Kidney capillary endothelial cell (primary cell): ENCODE results near the gene ZNF541.
"Not testable (repeated sequence)": the region's sequence is repeated elsewhere in the genome, so short reads cannot be mapped to it uniquely, and the experiment has no call there.

Experiments
- DNase-seq: peaks from one replicate; pipeline ENCODE4 v3.0.0-alpha.2; 2018; ENCODE audit warnings: low spot score

ZNF541 gene

GRCh38 chr19:47600246-47601179, 27.6 kb upstream of the ZNF541 start:
- DNase-seq, result peak; percentile 99

GRCh38 chr19:47599671-47600245, 26.8 kb upstream of the ZNF541 start:
- not testable (repeated sequence) for DNase-seq

DNA sequence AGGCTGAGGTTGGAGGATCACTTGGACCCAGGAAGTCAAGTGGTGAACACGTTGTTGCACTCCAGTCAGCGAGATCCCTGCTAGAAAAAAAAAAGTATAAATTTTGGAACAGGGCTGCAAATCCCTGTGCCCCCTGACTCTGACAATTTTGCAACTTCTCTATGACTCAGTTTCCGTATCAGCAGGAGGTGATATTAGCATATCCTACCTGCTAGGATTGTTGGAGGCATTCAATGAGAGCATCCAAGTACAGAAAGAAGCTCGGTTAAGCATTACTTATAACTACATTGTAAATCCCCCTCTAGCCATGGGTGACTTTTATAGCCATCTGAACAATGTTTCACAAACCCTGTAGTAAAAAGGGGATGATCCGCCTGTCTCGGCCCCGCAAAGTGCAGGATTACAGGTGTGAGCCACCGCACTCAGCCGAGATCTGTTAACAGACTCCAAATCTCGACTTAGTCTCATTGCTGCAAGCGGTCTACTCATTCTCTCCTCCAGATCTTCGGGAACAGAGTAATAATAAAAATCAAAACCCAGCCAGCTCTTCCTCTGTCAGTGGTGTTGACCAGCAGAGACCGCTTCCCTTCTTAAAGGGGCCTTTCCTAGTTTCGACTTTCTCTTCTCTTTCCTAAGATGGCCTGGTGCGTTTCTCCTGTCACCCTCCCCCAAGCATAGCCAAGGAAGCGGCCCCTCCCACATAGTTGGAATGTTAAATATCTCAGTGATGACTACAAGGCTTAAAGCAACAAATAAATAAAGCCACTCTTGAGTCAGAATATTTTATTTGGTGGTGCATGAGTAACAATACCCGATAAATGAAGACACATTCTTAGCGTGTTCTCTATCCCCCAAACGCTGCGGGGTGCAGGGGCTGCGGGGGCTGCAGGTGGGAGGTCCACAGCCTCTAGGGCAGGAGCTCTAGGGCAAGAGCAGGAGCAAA, 25.7 kb upstream of the ZNF541 start:
- peak; percentile 83 for DNase-seq

- DNase-seq, result peak; percentile 51
Observed at GRCh38 chr19:47595944-47596343, 23.0 kb upstream of the ZNF541 start.

DNA sequence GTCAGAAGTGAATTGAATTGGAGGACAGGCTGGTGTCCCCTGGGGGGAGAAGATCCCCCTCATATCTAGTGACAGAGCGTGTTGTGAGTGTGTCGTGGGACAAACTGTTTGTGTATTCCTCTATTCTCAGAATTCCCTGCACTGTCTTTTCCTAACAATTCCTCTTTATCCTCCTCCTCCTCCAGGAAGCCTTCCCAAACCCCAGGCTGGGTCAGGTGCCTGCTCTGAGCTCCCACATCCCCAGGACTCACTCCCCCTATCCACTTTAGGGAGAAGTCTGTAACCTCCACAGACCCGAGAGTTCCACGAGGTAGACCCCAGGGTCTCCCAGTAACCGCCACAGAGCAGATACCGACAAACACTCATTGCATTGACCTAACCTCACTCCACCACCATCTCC, 20.9 kb upstream of the ZNF541 start:
- DNase-seq, result no peak

- DNase-seq, result no peak
Observed at GRCh38 chr19:47589824-47590223, 16.9 kb upstream of the ZNF541 start.

- DNase-seq, result no peak
Observed at GRCh38 chr19:47587295-47587694, 14.3 kb upstream of the ZNF541 start.

GRCh38 chr19:47583161-47583560, 10.2 kb upstream of the ZNF541 start:
- not testable (repeated sequence) for DNase-seq

- DNase-seq, result no peak
Observed at GRCh38 chr19:47582320-47582909, 9.5 kb upstream of the ZNF541 start.

- DNase-seq, result no peak
Observed at GRCh38 chr19:47581605-47582319, 8.8 kb upstream of the ZNF541 start.

DNA sequence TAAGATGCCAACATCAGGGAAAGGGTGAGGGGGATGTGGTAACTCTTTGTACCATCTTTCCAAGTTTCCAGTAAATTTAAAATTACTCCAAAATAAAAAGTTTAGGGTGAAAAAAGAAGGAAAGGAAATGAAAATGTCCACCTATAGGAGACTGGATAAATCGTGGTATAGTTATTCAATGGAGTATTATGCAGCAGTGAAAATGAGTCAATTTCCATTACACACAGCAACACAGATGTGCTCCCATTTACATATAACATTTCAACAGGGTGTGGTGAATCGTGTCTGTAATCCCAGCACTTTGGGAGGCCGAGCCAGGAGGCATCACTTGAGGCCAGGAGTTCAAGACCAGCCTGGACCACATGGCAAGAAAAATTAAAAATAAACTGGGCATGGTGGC, 7.4 kb upstream of the ZNF541 start:
- DNase-seq, result no peak

DNA sequence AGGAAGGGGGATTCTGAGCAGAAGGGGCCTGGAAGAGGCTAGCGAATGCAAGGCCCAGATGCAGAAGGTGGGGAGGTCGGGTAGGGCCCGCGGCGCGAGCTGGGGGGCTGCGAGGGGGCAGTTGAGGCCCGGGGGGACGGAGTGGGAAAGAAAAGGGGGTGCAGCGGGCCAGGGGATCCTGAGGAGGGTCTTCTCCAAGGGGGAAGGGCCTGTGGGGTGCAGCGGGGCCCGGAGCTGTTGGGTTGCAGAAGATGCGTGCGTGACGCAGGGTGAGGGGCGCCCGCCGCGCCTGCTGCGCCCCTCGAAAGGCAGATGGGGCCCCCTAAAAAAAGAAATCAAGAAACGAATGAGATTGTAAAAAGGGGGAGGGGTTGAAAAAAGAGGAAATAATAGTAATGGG, 313 bp downstream of the ZNF541 start:
- DNase-seq, result no peak

GRCh38 chr19:47569331-47569730, 3.6 kb downstream of the ZNF541 start:
- no peak for DNase-seq

- DNase-seq, result no peak
Observed at GRCh38 chr19:47564081-47564480, 8.9 kb downstream of the ZNF541 start.

DNA sequence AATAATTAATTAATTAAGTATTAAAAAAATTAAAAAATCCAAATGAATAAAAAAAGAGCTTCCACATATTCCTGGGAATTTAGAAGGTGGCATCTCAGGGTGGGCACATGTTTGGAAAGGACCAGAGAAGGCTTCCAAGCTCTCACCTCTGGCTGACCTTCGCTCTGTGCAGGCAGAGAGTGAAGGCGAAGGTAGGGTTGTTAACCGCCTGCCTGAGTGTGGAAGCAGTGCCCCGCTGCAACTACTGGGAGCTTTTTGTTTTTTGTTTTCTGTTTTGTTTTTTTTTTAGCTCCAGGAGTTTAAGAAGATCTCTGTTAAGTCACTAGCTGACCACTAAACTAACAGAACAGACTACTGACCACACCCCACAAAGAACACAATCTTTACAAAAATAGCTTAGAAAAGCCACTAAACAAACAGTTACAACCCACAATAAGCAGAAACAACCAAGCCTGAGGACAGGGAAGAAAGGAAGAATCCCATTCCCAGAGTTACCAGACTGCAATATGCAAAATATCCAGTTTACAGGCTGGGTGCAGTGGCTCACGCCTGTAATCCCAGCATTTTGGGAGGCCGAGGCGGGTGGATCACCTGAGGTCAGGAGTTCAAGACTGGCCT, 11.4 kb downstream of the ZNF541 start:
- DNase-seq, result no peak

- no peak for DNase-seq
Observed at GRCh38 chr19:47560999-47561398, 11.9 kb downstream of the ZNF541 start.

DNA sequence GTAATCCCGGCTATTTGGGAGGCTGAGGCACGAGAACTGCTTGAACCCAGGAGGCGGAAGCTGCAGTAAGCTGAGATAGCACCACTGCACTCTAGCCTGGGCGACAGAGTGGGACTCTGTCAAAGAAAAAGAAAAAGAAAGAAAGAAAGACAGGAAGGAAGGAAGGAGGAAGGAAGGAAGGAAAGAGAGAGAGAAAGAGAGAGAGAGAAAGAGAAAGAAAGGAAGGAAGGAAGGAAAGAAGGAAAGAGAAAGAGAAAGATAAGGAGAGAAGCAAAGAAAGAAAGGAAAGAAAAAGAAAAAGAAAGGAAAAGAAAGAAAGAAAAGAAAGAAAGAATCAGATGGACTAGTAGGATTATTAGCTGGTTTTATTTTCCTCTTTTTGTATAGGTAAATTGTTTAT, 22.8 kb downstream of the ZNF541 start:
- DNase-seq, result no peak

- DNase-seq, result no peak
Observed at GRCh38 chr19:47549261-47549862, 23.6 kb downstream of the ZNF541 start.

DNA sequence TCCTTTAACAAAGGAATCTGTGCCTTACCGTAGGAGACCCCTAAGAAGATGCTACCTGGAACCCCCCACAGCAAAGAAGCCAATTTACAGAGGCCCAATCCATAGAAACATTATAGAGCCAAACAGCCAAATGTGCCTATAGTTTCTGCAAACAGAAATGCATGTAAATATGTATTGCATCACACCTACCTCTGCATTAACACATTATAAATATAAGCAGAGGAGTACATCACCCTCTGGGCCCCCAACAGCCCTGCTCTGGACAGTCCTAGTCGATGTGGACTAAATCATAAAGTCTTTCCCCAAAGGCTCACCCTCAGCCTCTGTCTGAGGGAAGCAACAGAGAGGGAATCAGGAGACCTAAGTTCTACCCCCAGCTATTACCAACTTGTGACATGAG, 25.7 kb downstream of the ZNF541 start:
- DNase-seq, result no peak
